ENCODE results near the gene POLN.

Gene POLN

GRCh38 chr4:2154215-2154740, 87.6 kb downstream of the POLN start:
- DNase-seq, result no peak

- DNase-seq, result no peak
These were observed 90.4 kb downstream of the POLN start for GRCh38 chr4:2151544-2151943.

- DNase-seq, result no peak
These were observed 91.8 kb downstream of the POLN start for GRCh38 chr4:2150076-2150475.

GRCh38 chr4:2142630-2143427, 99.1 kb downstream of the POLN start:
- DNase-seq, result no peak

- peak; percentile 4 for DNase-seq
These were observed 100.0 kb downstream of the POLN start for GRCh38 chr4:2141762-2142451.

GRCh38 chr4:2141022-2141761, 100.7 kb downstream of the POLN start:
- DNase-seq, result no peak

- DNase-seq, result no peak
These were observed 102.9 kb downstream of the POLN start for GRCh38 chr4:2138846-2139500.

- DNase-seq, result no peak
These were observed 105.2 kb downstream of the POLN start for GRCh38 chr4:2136726-2137125.

- no peak for DNase-seq
These were observed 106.8 kb downstream of the POLN start for GRCh38 chr4:2135083-2135482.

GRCh38 chr4:2132438-2132837, 109.5 kb downstream of the POLN start:
- DNase-seq, result no peak

- DNase-seq, result no peak
These were observed 114.2 kb downstream of the POLN start for GRCh38 chr4:2127609-2128332.

- DNase-seq, result no peak
These were observed 115.4 kb downstream of the POLN start for GRCh38 chr4:2126309-2127043.

GRCh38 chr4:2125831-2126230, 116.1 kb downstream of the POLN start:
- DNase-seq, result no peak

GRCh38 chr4:2125023-2125422, 116.9 kb downstream of the POLN start:
- no peak for DNase-seq

GRCh38 chr4:2116687-2117400, 125.1 kb downstream of the POLN start:
- DNase-seq, result no peak

GRCh38 chr4:2105559-2105958, 136.4 kb downstream of the POLN start:
- DNase-seq, result no peak

- no peak for DNase-seq
These were observed 137.2 kb downstream of the POLN start for GRCh38 chr4:2104556-2105345.

- no peak for DNase-seq
These were observed 137.9 kb downstream of the POLN start for GRCh38 chr4:2103843-2104547.

- no peak for DNase-seq
These were observed 138.6 kb downstream of the POLN start for GRCh38 chr4:2103127-2103842.

Data from stimulated activated CD4-positive, alpha-beta T cell treated with anti-CD3 and anti-CD28 coated beads, Interleukin-12 subunit alpha, Interleukin-12 subunit beta, amount 100 ng/mL, for 4 hours (primary cell).